HG03342 (cell line): ENCODE results near the gene TRUB2.

Source experiments
- ATAC-seq: cut with Tn5 transposase; IDR thresholded peaks from one replicate; pipeline ENCODE4 v1.9.1; 2021; ENCODE audit warnings: mild to moderate bottlenecking, moderate library complexity; ENCODE audit not compliant: unreplicated experiment

TRUB2 gene

DNA sequence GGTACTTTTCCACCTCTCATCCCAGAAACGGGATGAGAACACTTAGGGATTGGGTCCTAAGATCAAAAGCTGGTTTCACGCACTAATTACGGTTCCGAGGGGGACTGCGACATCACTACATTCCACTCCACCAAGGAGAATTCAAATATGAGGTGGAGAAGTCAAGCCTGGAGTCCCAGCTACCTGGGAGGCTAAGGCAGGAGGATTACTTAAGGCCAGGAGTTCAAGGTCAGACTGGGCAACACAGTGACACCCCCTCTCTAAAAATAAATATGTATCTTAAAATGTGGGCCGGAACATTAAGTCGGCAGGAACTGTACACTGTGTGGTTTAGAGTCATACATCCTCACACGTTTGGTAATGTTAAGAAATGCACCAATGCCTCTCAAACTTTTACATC is 48.0 kb downstream of the TRUB2 start:
- ATAC-seq: no peak

DNA sequence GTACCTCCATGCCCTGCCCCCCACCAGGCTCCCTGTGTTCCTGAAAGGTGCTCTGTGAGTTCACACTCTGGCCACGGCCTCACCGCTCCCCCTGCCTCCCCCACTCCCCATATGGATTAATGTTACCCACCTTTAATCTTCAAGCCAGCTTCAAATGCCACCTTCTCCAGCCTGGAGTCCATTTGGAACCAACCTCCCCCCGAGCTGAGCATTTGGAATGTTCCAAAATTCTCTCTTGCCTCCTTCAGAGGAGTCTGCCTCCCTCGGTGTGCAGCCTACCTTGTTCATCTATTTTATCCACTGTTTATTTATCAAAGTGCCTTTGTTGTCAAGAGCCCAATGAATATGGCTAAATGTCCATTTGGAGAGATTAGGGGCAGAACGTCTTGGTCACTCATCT is 50.7 kb downstream of the TRUB2 start:
- no peak for ATAC-seq

DNA sequence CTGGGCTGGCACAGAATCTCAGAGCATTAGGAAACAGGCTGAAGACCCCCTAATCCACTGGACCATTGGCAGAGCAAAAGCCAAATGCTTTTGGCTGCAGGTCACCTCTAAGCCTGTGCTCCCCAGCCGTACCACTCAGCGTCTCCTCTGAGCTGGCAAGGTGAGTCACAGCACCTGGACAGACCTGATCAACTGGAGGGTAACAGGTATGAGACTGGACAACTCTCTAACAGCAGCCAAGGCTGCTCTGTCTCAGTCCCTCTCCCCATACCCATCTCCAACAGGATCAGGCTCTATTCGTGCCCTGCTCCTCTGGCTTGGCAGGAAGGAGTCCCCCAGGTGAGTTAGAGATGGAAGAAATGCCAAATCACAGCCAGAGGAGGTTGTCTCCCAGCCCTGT is 51.1 kb downstream of the TRUB2 start:
- no peak for ATAC-seq

DNA sequence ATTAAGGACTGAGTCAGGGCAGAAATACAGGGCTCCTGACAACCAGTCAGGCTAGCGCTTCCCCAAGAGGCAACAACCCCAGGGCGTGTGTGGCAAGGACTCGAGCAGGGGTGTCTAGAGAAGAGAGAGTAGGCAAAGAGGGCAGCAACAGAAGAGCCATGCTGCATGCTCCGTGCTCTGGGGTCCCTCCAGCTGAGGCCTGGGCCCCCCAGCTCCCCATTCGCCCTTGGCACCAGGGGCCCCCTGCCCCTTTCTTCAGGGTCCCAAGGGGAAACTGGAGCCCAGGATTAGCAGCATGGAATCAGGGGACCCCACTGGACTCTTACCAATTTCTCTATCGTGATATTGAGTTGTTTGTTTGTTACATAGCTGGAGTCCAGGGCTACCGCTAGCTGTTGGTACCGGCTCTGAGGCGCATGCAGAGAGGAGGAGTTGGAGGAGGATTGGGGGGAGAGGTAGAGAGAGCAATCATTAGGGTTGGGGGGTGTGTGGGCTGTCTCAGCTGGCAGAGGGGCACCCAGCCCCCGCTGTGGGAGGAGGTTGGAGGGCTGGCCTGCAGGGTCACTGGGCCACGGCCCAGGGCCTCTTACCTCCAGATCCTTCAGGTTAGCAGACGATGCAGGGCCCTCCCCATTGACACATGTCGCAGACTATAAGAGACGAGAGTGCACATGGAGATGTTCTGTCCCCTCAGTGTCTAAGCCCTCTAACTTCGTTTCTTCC is 55.2 kb downstream of the TRUB2 start:
- no peak for ATAC-seq

DNA sequence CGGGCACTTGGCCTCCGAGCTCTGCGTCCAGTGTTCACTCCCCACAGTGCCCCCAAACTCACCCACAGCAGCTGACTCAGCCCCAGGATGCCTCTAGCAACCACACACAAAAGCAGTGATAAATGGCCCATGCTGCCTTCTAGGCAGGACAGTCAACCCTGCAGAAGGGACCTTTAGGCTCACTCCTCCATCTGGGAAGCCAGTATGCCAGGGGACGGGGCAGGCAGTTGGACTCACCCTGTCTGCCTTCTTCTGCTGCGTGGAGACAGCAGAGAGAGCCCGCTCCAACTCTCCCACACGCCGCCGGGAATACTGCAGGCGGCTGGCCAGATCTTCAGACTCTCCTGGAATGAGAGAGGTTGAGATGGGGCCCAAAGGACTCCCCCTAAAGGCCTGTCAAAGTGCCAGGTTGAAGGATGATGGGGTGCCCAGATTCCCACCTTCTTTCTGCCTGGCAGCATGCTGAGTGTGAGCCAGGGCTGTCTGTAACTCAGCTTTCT is 56.8 kb downstream of the TRUB2 start:
- ATAC-seq: no peak

DNA sequence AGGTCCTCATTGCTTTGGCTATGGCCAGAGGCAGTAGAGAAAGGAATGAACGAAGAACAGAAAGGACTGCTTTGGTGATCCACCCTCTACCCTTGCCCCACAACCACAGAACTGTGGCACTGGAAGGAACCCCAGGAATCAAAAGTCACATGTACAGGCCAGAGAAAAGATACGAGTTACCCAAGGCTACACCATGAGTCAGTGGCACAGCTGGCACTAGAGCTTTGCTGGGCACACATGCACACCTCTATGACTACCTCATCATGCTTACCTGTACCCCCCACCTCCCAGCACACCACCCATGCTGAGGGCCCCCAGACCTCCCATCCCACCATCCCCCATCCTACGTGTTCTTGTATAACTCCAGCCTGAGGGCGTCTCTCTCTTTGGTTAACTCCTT is 59.6 kb downstream of the TRUB2 start:
- ATAC-seq: no peak

- no peak for ATAC-seq
These were observed 61.9 kb downstream of the TRUB2 start for GRCh38 chr9:128260340-128260739.

DNA sequence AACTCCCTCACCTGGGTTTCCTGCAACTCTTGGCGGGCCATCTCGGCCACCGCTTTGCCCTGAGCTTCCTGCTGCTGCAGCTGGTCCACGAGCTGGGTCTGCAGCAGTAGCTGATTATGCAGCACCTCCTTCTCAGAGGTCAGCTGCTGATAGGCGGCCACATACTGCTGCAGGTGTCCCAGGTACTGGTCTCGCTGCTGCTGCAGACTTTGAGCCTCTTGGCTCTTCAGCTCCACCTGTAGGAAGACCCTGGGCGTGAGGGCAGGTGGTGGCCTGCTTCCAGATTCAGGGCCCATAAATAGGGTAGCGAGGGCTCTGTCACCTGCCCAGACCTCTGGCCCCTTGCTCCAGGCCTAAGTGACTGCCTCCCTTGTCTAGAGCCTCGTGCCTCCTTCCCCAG is 63.1 kb downstream of the TRUB2 start:
- no peak for ATAC-seq

DNA sequence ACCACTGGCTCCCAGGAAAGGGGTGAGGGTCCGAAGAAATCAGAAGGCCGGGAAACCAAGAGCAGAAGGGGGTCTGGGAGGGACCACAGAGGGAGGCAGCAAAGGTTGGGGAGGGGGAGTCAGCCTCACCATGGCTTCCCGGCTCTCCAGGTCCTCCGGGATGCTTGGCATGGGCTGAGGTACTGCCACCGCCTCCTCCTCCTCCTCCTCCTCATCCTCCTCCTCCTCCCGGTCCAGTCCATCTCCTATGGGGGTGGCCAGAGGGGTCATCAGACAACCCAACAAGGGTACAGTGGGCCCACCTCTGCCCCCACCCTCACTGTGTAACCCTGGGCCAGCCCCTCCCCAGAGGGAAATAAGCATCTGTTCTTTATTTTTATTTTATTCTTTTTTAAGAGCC is 63.9 kb downstream of the TRUB2 start:
- no peak for ATAC-seq

- ATAC-seq: no peak
These were observed 64.3 kb downstream of the TRUB2 start for GRCh38 chr9:128257907-128258306.

DNA sequence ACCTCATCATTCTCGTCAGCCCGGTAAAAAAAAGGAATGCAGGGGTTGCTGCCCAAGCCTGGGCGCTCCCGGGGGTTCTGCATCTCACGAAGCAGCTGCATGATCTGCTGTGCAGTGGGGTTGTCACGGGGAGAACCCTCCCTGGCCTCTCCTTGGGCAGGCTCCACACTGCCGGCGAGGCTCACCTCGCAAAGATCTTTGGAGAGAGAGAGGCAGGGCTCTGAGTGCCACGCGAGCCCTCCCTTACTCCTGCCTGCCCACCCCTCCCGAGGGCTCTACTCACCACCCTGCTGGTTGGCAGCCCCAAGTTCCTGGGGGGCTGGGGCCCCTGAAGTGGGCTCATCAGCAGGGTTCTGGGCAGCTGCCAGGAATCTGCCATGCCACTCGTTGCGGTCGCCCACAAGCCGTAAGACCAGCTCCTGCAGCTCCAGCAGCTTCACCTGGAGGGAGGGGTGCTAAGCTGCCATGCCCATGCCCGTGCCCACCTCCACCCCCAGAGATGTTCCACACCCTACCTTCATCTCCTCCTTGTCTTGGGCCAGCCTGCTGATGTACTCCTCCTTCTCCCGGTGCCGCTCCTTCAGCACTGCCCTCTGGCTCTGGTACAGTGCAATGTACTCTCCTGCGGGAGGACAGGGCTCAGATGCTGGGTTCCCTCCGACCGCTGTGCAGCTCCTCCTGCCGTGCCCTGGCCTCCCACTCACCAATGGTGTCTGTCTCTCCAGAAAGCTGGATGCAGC is 65.0 kb downstream of the TRUB2 start:
- ATAC-seq: no peak
